Measurements from ENCODE around the gene FNDC10. TPM values are rescaled to one million over a fixed set of nuclear protein-coding genes. Genes with fewer than 3 reads are reported as not detected.

The FNDC10 gene
- total RNA-seq, 2 experiments from 2014 or later: 2.8 to 3.6 TPM

DNA sequence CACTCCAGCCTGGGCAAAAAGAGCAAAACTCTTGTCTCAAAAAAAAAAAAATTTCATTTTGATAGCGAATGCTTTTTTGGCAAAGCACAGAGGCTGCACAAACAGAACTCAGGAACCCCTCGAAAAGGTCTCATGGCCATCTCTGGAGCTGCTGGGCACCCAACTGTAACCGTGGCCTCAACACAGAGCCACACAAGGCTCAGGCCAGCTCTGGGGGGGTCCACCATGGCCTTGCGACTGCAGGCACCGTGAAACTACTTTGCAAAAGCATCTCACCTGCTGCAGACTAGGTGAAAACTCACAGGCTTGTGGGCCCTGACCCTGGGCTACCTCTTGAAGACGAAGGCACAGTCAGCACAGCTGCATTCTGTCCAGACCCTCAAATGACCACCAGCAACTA lies 43.4 kb downstream of the FNDC10 start:
- no peaks in the 10 kb centered on the region for H3K9me3 Mint-ChIP-seq
- no peak for TF ChIP-seq CTCF (IDR thresholded peaks at IDR 0.05)
- no peak for DNase-seq
- H3K27me3 Mint-ChIP-seq: no peaks in the 10 kb centered on the region
- no peak overlapping the region for H3K4me3 Mint-ChIP-seq
- POLR2A ChIA-PET: interaction anchor here (1.1 to 1.6 kb wide), 2 partner anchors 11 to 65 kb away, joined by 3 to 4 read pairs; no protein-coding TSS in a partner anchor
- intact Hi-C loops (cut with micrococcal nuclease): no loop called here
- CTCF ChIA-PET: no interaction called here
- H3K27ac Mint-ChIP-seq: no peak overlapping the region
- no peak for ATAC-seq
- peaks cover 4% of the 10 kb centered on the region for H3K4me1 Mint-ChIP-seq (ENCODE audit: low read depth)
- peaks cover 4% of the 10 kb centered on the region for H3K36me3 Mint-ChIP-seq (ENCODE audit: low read depth)

DNA sequence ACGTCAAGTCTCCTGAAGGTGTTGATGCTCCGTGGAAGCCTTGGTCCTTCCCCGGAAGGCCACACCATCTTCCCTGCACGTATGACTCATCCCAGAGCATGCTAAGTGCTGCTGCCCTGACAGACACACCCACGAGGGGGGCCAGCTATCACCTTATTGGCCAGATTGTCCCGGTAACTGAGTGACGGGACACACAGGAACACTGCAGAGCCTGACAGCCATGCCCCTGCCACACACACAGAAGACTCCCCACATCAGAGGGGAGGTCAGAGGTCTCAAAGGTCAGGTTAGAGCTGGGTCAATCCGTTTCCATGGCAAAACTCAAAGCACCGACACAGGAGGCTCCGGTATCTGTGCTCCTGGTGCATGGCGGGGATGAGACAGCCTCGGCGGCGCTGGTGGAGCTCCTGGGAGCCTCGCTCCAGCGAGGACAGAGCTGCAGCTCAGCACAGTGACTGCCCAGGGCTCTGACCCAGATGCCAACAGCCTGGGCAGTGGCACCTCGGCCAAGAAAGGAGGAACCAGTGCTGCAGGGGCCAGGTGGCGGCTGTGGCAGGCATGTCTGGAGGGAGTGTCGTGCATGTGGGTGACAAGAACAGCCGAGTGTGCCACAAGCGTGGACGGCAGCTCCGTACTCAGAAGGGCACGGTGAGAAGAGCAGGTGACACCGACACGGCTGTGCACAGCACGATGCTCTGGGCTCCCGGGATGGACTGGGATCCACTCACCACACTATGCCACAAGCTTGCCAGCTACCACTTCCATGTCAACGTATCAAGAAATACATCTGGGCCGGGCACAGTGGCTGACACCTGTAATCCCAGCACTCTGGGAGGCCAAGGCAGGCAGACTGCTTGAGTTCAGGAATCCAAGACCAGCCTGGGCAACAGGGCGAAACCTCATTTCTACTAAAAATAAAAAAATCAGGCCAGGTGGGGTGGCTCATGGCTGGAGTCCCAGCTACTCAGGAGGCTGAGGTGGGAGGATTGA lies 44.7 kb downstream of the FNDC10 start:
- Mint-ChIP-seq H3K27me3 (no peaks in the 10 kb centered on the region), H3K36me3 (ENCODE audit: low read depth) (no peaks in the 10 kb centered on the region), H3K4me1 (ENCODE audit: low read depth) (peaks cover 4% of the 10 kb centered on the region), H3K4me3 (no peak overlapping the region), H3K9me3 (no peaks in the 10 kb centered on the region), H3K27ac (no peak overlapping the region)
- intact Hi-C loops (cut with micrococcal nuclease): no loop called here
- ChIA-PET CTCF (interaction anchor here (1.2 to 1.3 kb wide), 2 partner anchors 11 to 19 kb away, joined by 3 read pairs; no protein-coding TSS in a partner anchor), POLR2A (interaction anchor here (1.6 kb wide), 1 partner anchor 64 kb away, joined by 4 read pairs; no protein-coding TSS in a partner anchor)
- no peak for ATAC-seq
- TF ChIP-seq CTCF (IDR thresholded peaks at IDR 0.05): no peak
- DNase-seq: no peak

- ATAC-seq (no peak), DNase-seq (no peak)
- Mint-ChIP-seq H3K27me3 (no peaks in the 10 kb centered on the region), H3K27ac (no peak overlapping the region), H3K36me3 (ENCODE audit: low read depth) (no peaks in the 10 kb centered on the region), H3K4me3 (no peak overlapping the region), H3K4me1 (ENCODE audit: low read depth) (peaks cover 4% of the 10 kb centered on the region), H3K9me3 (no peaks in the 10 kb centered on the region)
- ChIA-PET POLR2A (interaction anchor here (0.6 kb wide), 1 partner anchor 13 kb away, joined by 4 read pairs; no protein-coding TSS in a partner anchor), CTCF (no interaction called here)
- no peak for TF ChIP-seq CTCF (IDR thresholded peaks at IDR 0.05)
- intact Hi-C loops (cut with micrococcal nuclease): no loop called here
Observed at GRCh38 chr1:1554550-1554925, 45.4 kb downstream of the FNDC10 start.

GRCh38 chr1:1553821-1554494 lies 46.0 kb downstream of the FNDC10 start:
- no peaks in the 10 kb centered on the region for H3K36me3 Mint-ChIP-seq (ENCODE audit: low read depth)
- ATAC-seq: no peak
- TF ChIP-seq CTCF (IDR thresholded peaks at IDR 0.05): no peak
- CTCF ChIA-PET: no interaction called here
- H3K4me1 Mint-ChIP-seq (ENCODE audit: low read depth): peaks cover 4% of the 10 kb centered on the region
- H3K4me3 Mint-ChIP-seq: no peak overlapping the region
- no peaks in the 10 kb centered on the region for H3K9me3 Mint-ChIP-seq
- no peak for DNase-seq
- H3K27ac Mint-ChIP-seq: no peak overlapping the region
- intact Hi-C loops (cut with micrococcal nuclease): no loop called here
- H3K27me3 Mint-ChIP-seq: no peaks in the 10 kb centered on the region
- POLR2A ChIA-PET: interaction anchor here (0.6 to 1.7 kb wide), 2 partner anchors 9 to 12 kb away, joined by 4 to 6 read pairs; no protein-coding TSS in a partner anchor

DNA sequence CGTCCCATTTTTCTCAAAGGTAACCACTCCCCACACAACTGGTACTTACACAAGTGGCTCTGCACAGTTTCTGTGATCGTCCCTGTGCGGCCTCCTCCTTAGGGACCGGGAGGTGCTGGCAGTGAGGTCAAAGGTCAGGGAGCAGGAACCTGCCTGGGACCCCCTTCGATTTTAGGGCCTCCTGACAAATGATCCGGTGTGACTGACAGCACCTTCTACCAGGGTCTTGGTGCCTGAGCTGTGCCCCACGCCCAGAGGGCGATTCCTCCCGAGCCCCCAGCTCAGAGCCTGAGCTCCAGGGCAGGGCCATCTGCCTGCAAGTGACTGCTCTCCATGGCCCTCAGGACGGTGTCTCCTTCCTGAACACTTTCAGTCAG lies 47.7 kb downstream of the FNDC10 start:
- peaks cover 3% of the 10 kb centered on the region for H3K4me1 Mint-ChIP-seq (ENCODE audit: low read depth)
- H3K9me3 Mint-ChIP-seq: no peaks in the 10 kb centered on the region
- no peak overlapping the region for H3K27ac Mint-ChIP-seq
- ChIA-PET CTCF (no interaction called here), POLR2A (no interaction called here)
- no peak for DNase-seq
- no peak for TF ChIP-seq CTCF (IDR thresholded peaks at IDR 0.05)
- no peaks in the 10 kb centered on the region for H3K27me3 Mint-ChIP-seq
- no peaks in the 10 kb centered on the region for H3K36me3 Mint-ChIP-seq (ENCODE audit: low read depth)
- intact Hi-C loops (cut with micrococcal nuclease): no loop called here
- no peak overlapping the region for H3K4me3 Mint-ChIP-seq
- ATAC-seq: no peak
